GM12878 (cell line): ENCODE data around the gene HEXB. TPM values are rescaled to one million over a fixed set of nuclear protein-coding genes. Genes with fewer than 3 reads are reported as not detected.

Source experiments
- ATAC-seq: fragments of 200-7000 bp; cut with Tn5 transposase; 3 replicates; pipeline ENCODE4 v1.9.1; 2020; ENCODE audit warnings: mild to moderate bottlenecking, moderate library complexity
- BruUV-seq: library from RNA; stranded (reverse); fragments of 400-500 nt; replicated peaks from 2 replicates; lab custom pipeline; 2021; lab: Mats Ljungman, UMichigan
- CTCF ChIA-PET: fragments of 300-600 bp; sonication (Branson Sonifier 250); formaldehyde crosslinking; extraction: SDS; loops from one replicate; lab custom pipeline; 2021; ENCODE audit warnings: inconsistent platforms; lab: Yijun Ruan, JAX
- POLR2A ChIA-PET: fragments of 350-600 bp; formaldehyde crosslinking; extraction: SDS; loops from one replicate; lab custom pipeline; 2021; ENCODE audit warnings: inconsistent platforms; lab: Charles Lee
- RAD21 ChIA-PET: fragments of 300-600 bp; sonication (Branson Sonifier 250); formaldehyde crosslinking; loops from one replicate; lab custom pipeline; 2023; ENCODE audit warnings: antibody characterized with exemption; ENCODE audit not compliant: unreplicated experiment; lab: Charles Lee
- SMC1A ChIA-PET: fragments of 300-600 bp; sonication (Branson Sonifier 250); formaldehyde crosslinking; loops from one replicate; lab custom pipeline; 2023; ENCODE audit not compliant: unreplicated experiment, uncharacterized antibody; lab: Charles Lee
- DNase-seq: peaks from one replicate; pipeline ENCODE4 v3.0.0-alpha.2; 2011; ENCODE audit warnings: low read depth, low spot score
- FAIRE-seq: peaks from 3 replicates; lab custom pipeline; 2011; peaks lifted over from hg19 to GRCh38; lab: Jason Lieb, UNC
- H2AFZ ChIP-seq: 2 replicates; pipeline ENCODE4 v1.6.0; 2011; ENCODE audit warnings: low read depth, low read length, control low read depth; ENCODE audit not compliant: control insufficient read depth
- H3K27ac ChIP-seq: 2 replicates; pipeline ENCODE4 v1.5.1; 2011; ENCODE audit warnings: control low read depth; ENCODE audit not compliant: control insufficient read depth, insufficient read depth
- H3K27me3 ChIP-seq, 2 experiments: replicated peaks in 1 of 2; 2 replicates each; pipeline versions ENCODE4 v1.6.0 to v1.6.1; 2011; ENCODE audit warnings: low read length in 1 of 2; ENCODE audit not compliant: control insufficient read depth in 2 of 2, insufficient read depth in 2 of 2
- H3K36me3 ChIP-seq, 2 experiments: 2 replicates each; pipeline ENCODE4 v1.5.1; 2011; ENCODE audit warnings: low read length in 1 of 2; ENCODE audit not compliant: control insufficient read depth in 2 of 2, insufficient read depth in 2 of 2
- H3K4me1 ChIP-seq: 2 replicates; pipeline ENCODE4 v1.6.1; 2011; ENCODE audit warnings: mild to moderate bottlenecking, low read length, moderate library complexity, mixed read lengths; ENCODE audit not compliant: control insufficient read depth, insufficient read depth
- H3K4me2 ChIP-seq: 2 replicates; pipeline ENCODE4 v1.6.0; 2011; ENCODE audit warnings: control low read depth; ENCODE audit not compliant: control insufficient read depth, insufficient read depth
- H3K4me3 ChIP-seq: fragments of 200-600 bp; sonication (generic); 2 replicates; pipeline ENCODE4 v1.5.1; 2016
- H3K79me2 ChIP-seq: 2 replicates; pipeline ENCODE4 v1.6.0; 2011; ENCODE audit warnings: low read length; ENCODE audit not compliant: control insufficient read depth, insufficient read depth
- H3K9ac ChIP-seq: 2 replicates; pipeline ENCODE4 v1.8.0; 2011; ENCODE audit warnings: low read length, control low read depth, mixed read lengths; ENCODE audit not compliant: control insufficient read depth, insufficient read depth
- H3K9me3 ChIP-seq: replicated peaks from 3 replicates; pipeline ENCODE4 v1.5.1; 2011; ENCODE audit warnings: mild to moderate bottlenecking, low read length; ENCODE audit not compliant: control insufficient read depth, insufficient read depth
- H4K20me1 ChIP-seq: 2 replicates; pipeline ENCODE4 v1.6.0; 2011; ENCODE audit not compliant: control insufficient read depth, insufficient read depth
- CBX3 ChIP-seq: fragments of 200-600 bp; sonication (generic); IDR thresholded peaks from 2 replicates; pipeline ENCODE4 v1.6.1; 2016; ENCODE audit warnings: low read depth, borderline replicate concordance
- CBX5 ChIP-seq: sonication (generic); IDR thresholded peaks from 2 replicates; pipeline ENCODE4 v1.6.1; 2016; ENCODE audit warnings: low read depth, moderate library complexity, mild to moderate bottlenecking, inconsistent platforms
- HDGF ChIP-seq: fragments of 450-650 bp; IDR thresholded peaks from 2 replicates; pipeline ENCODE4 v1.6.1; 2016; ENCODE audit warnings: antibody characterized with exemption
- MTA3 ChIP-seq: IDR thresholded peaks from 2 replicates; pipeline ENCODE4 v1.6.1; 2012; ENCODE audit warnings: low read length, inconsistent platforms, borderline replicate concordance
- MYB ChIP-seq: fragments of 150-350 bp; IDR thresholded peaks from 2 replicates; pipeline ENCODE4 v1.6.1; 2014; ENCODE audit warnings: mild to moderate bottlenecking, low read depth, low read length, borderline replicate concordance
- NFXL1 ChIP-seq: fragments of 450-650 bp; IDR thresholded peaks from 2 replicates; pipeline ENCODE4 v1.6.1; 2017; ENCODE audit warnings: antibody characterized with exemption, mild to moderate bottlenecking, borderline replicate concordance
- RB1 ChIP-seq: fragments of 450-650 bp; formaldehyde crosslinking; IDR thresholded peaks from 2 replicates; pipeline ENCODE4 v1.6.1; 2017; ENCODE audit warnings: mild to moderate bottlenecking, borderline replicate concordance
- REST ChIP-seq: IDR thresholded peaks from 2 replicates; pipeline ENCODE4 v1.6.1; 2012; ENCODE audit warnings: mild to moderate bottlenecking, low read depth, low read length
- SKIL ChIP-seq: fragments of 450-650 bp; IDR thresholded peaks from 2 replicates; pipeline ENCODE4 v1.6.1; 2017; ENCODE audit warnings: mild to moderate bottlenecking, low read depth, inconsistent platforms; ENCODE audit not compliant: poor library complexity, severe bottlenecking
- TCF12 ChIP-seq: IDR thresholded peaks from 2 replicates; pipeline ENCODE4 v1.6.1; 2011; ENCODE audit warnings: low read depth, mild to moderate bottlenecking, low read length
- USF2 ChIP-seq: IDR thresholded peaks from 2 replicates; pipeline ENCODE4 v1.6.1; 2011; ENCODE audit warnings: low read depth, low read length, improper control_type of control experiment, borderline replicate concordance
- WRNIP1 ChIP-seq: IDR thresholded peaks from 2 replicates; pipeline ENCODE4 v1.6.1; 2011; ENCODE audit warnings: low read depth, low read length, improper control_type of control experiment, borderline replicate concordance
- YBX1 ChIP-seq: fragments of 450-650 bp; IDR thresholded peaks from 2 replicates; pipeline ENCODE4 v1.6.1; 2016; ENCODE audit warnings: antibody characterized with exemption
- ZNF274 ChIP-seq: IDR thresholded peaks from one replicate; pipeline ENCODE4 v1.8.0; 2011; ENCODE audit not compliant: insufficient read length, insufficient read depth
- ZSCAN29 ChIP-seq: fragments of 450-650 bp; IDR thresholded peaks from 2 replicates; pipeline ENCODE4 v1.6.1; 2017; ENCODE audit warnings: mild to moderate bottlenecking, moderate library complexity
- WGBS: methylation state at CpG from one replicate; pipeline ENCODE4 v1.1.6; 2016; ENCODE audit warnings: low lambda C conversion rate; ENCODE audit not compliant: insufficient replicate concordance, insufficient coverage; ENCODE audit errors: missing lambda C conversion rate; 5-methylcytosine and 5-hydroxymethylcytosine counted together
- in situ Hi-C: fragments of 300-500 bp; cut with MboI; formaldehyde crosslinking; loops from 9 replicates; pipeline ENCODE4 v1.14.3; 2018; ENCODE audit warnings: mixed read lengths
- intact Hi-C: fragments of 100-400 bp; cut with micrococcal nuclease; formaldehyde crosslinking; loops from one replicate; pipeline ENCODE4 v1.14.2; 2022; ENCODE audit not compliant: unreplicated experiment
- polyA plus RNA-seq, 11 experiments: library from polyadenylated mRNA; depleted of rRNA in 4 of 11; unstranded in 6 of 11; stranded (reverse) in 5 of 11; fragments of >200 nt; fragmentation: Nextera tagmentation in 4 of 11; fragmentation: Illumina TruSeq in 1 of 11; extraction: Ambion mirVana in 4 of 11; extraction: Trizol in 1 of 11; gene quantifications; 1 replicate in 1 of 11; 2 replicates in 10 of 11; pipeline versions ENCODE4 v1.2.1 to v1.2.3, GENCODE V29; 2011 to 2016; ENCODE audit warnings: inconsistent platforms in 2 of 11, missing spikeins in 2 of 11, low read depth in 1 of 11
- total RNA-seq, 4 experiments: library from RNA; depleted of rRNA in 3 of 4; stranded (reverse); fragments of >200 nt in 3 of 4; fragmentation: Illumina TruSeq in 1 of 4; extraction: Trizol in 1 of 4; gene quantifications; 2 replicates each; pipeline versions ENCODE4 v1.2.1 to v1.2.3, GENCODE V29; 2013 to 2021
- TF ChIP-seq, protein P1 (sequence below): fragments of 450-650 bp; IDR thresholded peaks from 2 replicates; pipeline ENCODE4 v1.6.1; 2017; ENCODE audit warnings: low read depth, mild to moderate bottlenecking, moderate library complexity

The HEXB gene
- total and polyA plus RNA-seq, 10 of the 15 experiments (the other 5 are each of a cell fraction or from before 2014, with no cell fraction given): 13.5 to 76.0 (median 42.6) TPM

DNA sequence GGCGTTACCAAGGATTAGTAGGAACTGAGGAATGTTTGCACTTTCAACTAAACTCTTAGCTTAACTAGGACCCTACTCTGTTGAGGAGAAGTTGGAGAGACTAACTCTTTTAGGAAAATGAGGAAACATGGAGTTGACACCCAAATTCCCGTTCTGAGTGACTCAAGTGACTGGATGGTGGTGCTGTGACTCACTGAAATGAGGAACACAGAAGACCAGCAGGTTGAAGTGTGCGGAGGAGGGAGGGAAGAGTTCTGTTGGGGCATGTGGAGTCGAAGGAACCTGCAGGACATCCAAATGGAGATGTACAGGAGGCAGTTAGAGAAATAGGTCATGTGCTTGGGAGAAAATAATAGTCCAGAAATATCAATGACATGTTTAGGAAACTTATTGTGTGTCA is 8.2 kb downstream of the HEXB start (continued):
- no peak for TF ChIP-seq WRNIP1
- no peak for TF ChIP-seq MTA3
- TF ChIP-seq ZSCAN29: no peak

DNA sequence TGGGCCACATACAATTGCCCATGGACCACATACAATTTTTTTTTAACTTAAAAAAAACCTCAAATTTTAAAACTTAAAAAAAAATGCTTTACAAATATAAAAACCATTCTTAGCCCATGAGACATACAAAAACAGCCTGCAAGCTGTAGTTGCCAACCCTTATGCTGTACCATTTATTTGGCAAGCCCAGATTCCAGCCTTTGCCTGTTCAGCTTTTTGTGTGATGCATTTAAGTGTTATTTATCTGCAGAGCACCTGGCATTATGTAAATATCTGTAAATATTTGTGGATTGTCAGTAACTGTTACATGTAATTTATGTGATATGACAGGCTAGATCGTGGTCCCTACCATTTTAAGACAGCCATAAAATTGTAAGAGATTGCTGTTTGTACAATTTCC is 32.6 kb downstream of the HEXB start:
- ChIA-PET SMC1A (interaction anchor here (0.7 to 1.1 kb wide), 3 partner anchors 14 to 1340 kb away, joined by 3 read pairs; no protein-coding TSS in a partner anchor), RAD21 (no interaction called here), POLR2A (no interaction called here), CTCF (no interaction called here)
- no TSS peak for BruUV-seq
- Histone ChIP-seq H3K27ac (no peak overlapping the region), H3K27me3 (no peaks in the 10 kb centered on the region), H3K79me2 (no peaks in the 10 kb centered on the region), H3K4me1 (no peaks in the 10 kb centered on the region), H3K4me3 (no peak overlapping the region), H3K36me3 (no peaks in the 10 kb centered on the region; a peak in 2 of 4 replicates), H3K4me2 (no peak overlapping the region), H2AFZ (no peak overlapping the region), H3K9ac (no peak overlapping the region), H4K20me1 (no peaks in the 10 kb centered on the region), H3K9me3 (no peaks in the 10 kb centered on the region)
- 86% methylated on average over 1 of the region's 1 CpG for WGBS
- in situ Hi-C loops (no loop called here), intact Hi-C loops (no loop called here)
- no peak for FAIRE-seq
- no peak for DNase-seq
- no peak for ATAC-seq
- TF ChIP-seq ZNF274 (no peak), REST (no peak), CBX5 (no peak), SKIL (no peak), RB1 (no peak), YBX1 (no peak), CBX3 (no peak), HDGF (no peak), TCF12 (no peak), NFXL1 (no peak), MYB (no peak), USF2 (no peak)
- TF ChIP-seq, protein P1, sequence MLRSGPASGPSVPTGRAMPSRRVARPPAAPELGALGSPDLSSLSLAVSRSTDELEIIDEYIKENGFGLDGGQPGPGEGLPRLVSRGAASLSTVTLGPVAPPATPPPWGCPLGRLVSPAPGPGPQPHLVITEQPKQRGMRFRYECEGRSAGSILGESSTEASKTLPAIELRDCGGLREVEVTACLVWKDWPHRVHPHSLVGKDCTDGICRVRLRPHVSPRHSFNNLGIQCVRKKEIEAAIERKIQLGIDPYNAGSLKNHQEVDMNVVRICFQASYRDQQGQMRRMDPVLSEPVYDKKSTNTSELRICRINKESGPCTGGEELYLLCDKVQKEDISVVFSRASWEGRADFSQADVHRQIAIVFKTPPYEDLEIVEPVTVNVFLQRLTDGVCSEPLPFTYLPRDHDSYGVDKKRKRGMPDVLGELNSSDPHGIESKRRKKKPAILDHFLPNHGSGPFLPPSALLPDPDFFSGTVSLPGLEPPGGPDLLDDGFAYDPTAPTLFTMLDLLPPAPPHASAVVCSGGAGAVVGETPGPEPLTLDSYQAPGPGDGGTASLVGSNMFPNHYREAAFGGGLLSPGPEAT: no peak
